Muscle layer of duodenum (tissue), 2 donors: Measurements from ENCODE around the gene KMT2A.

Source experiments
- H3K27ac ChIP-seq: one replicate; pipeline ENCODE4 v1.7.0; 2013; ENCODE audit warnings: mild to moderate bottlenecking, low read length
- H3K27me3 ChIP-seq: one replicate; pipeline ENCODE4 v1.7.0; 2013; ENCODE audit warnings: low read depth, mild to moderate bottlenecking, control low read depth, low read length
- H3K36me3 ChIP-seq, 2 donors: one replicate each; pipeline ENCODE4 v1.7.0; 2013; ENCODE audit warnings: low read length in 2 of 2, control low read depth in 1 of 2, mild to moderate bottlenecking in 1 of 2; ENCODE audit not compliant: insufficient read depth in 2 of 2, control insufficient read depth in 1 of 2
- H3K4me1 ChIP-seq, 2 donors: one replicate each; pipeline ENCODE4 v1.7.0; 2013; ENCODE audit warnings: low read length in 2 of 2, mild to moderate bottlenecking in 2 of 2, control low read depth in 1 of 2, moderate library complexity in 1 of 2; ENCODE audit not compliant: insufficient read depth in 2 of 2, control insufficient read depth in 1 of 2
- H3K4me3 ChIP-seq, 2 donors: one replicate each; pipeline ENCODE4 v1.7.0; 2013; ENCODE audit warnings: low read length in 2 of 2, low read depth in 1 of 2, mild to moderate bottlenecking in 1 of 2
- H3K9me3 ChIP-seq, 2 donors: one replicate each; pipeline ENCODE4 v1.7.0; 2013; ENCODE audit warnings: low read length in 2 of 2, control low read depth in 1 of 2, mild to moderate bottlenecking in 1 of 2; ENCODE audit not compliant: control insufficient read depth in 1 of 2
- donor health status: healthy.

KMT2A gene

GRCh38 chr11:118528511-118528910, 92.2 kb downstream of the KMT2A start:
- no peaks in the 10 kb centered on the region for H3K9me3 ChIP-seq
- no peaks in the 10 kb centered on the region for H3K27me3 ChIP-seq
- H3K27ac ChIP-seq, result no peak overlapping the region
- peaks cover 4 to 13% of the 10 kb centered on the region in 2 donors for H3K36me3 ChIP-seq
- peaks cover 0 to 21% of the 10 kb centered on the region in 2 donors for H3K4me1 ChIP-seq
- H3K4me3 ChIP-seq, result no peak overlapping the region

DNA sequence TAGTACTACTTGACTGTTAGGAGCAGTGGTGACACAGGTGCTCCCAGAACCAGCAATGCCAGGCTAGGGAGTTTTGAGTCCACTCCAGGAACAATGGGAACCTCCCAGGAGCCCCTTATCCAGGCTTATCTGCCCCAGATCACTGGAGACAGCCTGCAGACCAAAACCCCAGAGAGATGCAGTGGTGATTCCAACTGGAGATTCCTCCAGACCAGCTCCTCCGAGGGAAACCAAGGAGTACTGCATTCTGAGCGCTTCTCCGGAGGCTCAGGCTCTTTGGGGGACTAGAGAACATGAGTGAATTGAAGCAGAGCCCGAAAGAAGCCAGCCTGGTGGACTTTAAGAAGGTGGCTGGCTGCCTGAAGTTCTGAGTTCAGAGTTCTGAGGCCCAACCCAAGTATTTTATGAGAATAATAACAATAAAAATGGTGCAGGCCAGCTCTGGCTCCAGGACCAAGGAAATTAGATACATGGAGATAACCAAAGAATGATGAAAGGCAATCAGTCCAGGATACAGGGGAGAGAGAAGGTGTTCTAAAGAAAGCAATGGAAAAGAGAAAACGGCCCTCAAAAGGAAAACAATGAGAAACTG, 93.4 kb downstream of the KMT2A start:
- no peaks in the 10 kb centered on the region for H3K9me3 ChIP-seq
- H3K4me3 ChIP-seq, result peak overlapping the region; percentile 78 to 93
- no peaks in the 10 kb centered on the region for H3K27me3 ChIP-seq
- peak overlapping the region; percentile 39 for H3K27ac ChIP-seq
- peaks cover 4 to 11% of the 10 kb centered on the region in 2 donors for H3K36me3 ChIP-seq
- H3K4me1 ChIP-seq, result peaks cover 0 to 21% of the 10 kb centered on the region in 2 donors

DNA sequence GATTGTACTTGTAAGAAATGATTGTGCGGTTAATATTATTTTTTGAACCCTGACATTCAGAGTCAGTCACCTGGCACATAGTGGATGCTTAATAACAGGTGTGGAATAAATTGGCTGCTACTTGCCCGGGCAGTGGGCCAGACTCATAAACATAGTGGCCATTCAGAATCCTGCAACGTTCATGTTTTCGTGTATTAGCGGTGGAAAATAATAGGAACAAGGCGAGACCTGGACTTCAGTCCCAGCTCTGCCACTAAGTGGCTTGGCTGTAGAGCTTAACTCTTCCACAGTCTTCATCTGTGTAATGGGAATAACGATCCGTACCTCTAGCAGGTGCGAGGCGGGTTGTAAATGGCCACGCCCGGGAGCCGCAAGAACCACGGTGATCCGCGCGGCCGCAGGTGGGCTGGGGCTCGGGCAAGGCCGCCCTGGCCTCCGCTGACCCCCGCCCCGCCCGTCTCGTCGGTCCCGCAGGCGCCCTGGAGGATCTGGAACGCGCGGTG, 93.9 kb downstream of the KMT2A start:
- Histone ChIP-seq H3K27me3 (no peaks in the 10 kb centered on the region), H3K9me3 (no peaks in the 10 kb centered on the region), H3K4me3 (peak overlapping the region; percentile 78 to 93), H3K27ac (peak overlapping the region; percentile 39), H3K36me3 (peaks cover 0 to 17% of the 10 kb centered on the region in 2 donors), H3K4me1 (peaks cover 0 to 21% of the 10 kb centered on the region in 2 donors)

- H3K9me3 ChIP-seq, result no peaks in the 10 kb centered on the region
- peak within 1 kb of the TSS; percentile 78 to 93 for H3K4me3 ChIP-seq
- H3K27ac ChIP-seq, result peak within 1 kb of the TSS; percentile 39
- peaks cover 0 to 20% of the 10 kb centered on the region in 2 donors for H3K36me3 ChIP-seq
- peaks cover 0 to 21% of the 10 kb centered on the region in 2 donors for H3K4me1 ChIP-seq
- H3K27me3 ChIP-seq, result no peaks in the 10 kb centered on the region
Measured at GRCh38 chr11:118530683-118531596, 94.6 kb downstream of the KMT2A start, which contains the start of gene TMEM25. Gene TMEM25 (plus strand): TSS chr11:118531192. CDS start chr11:118531802, 610 bp downstream.

- Histone ChIP-seq H3K4me3 (peak overlapping the region; percentile 78 to 93), H3K36me3 (peaks cover 0 to 20% of the 10 kb centered on the region in 2 donors), H3K4me1 (peaks cover 0 to 21% of the 10 kb centered on the region in 2 donors), H3K27ac (peak overlapping the region; percentile 10), H3K9me3 (no peaks in the 10 kb centered on the region), H3K27me3 (no peaks in the 10 kb centered on the region)
Measured at GRCh38 chr11:118531597-118532084, 95.3 kb downstream of the KMT2A start.

DNA sequence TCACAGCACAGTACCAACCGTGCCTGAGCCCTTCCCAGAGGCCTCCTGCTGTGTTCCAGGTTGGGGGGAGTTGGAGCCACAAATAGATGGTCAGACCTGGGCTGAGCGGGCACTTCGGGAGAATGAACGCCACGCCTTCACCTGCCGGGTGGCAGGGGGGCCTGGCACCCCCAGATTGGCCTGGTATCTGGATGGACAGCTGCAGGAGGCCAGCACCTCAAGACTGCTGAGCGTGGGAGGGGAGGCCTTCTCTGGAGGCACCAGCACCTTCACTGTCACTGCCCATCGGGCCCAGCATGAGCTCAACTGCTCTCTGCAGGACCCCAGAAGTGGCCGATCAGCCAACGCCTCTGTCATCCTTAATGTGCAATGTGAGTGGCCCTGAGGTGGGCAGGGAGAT, 95.8 kb downstream of the KMT2A start:
- Histone ChIP-seq H3K4me3 (peak overlapping the region; percentile 78 to 93), H3K27ac (peak overlapping the region; percentile 10)

DNA sequence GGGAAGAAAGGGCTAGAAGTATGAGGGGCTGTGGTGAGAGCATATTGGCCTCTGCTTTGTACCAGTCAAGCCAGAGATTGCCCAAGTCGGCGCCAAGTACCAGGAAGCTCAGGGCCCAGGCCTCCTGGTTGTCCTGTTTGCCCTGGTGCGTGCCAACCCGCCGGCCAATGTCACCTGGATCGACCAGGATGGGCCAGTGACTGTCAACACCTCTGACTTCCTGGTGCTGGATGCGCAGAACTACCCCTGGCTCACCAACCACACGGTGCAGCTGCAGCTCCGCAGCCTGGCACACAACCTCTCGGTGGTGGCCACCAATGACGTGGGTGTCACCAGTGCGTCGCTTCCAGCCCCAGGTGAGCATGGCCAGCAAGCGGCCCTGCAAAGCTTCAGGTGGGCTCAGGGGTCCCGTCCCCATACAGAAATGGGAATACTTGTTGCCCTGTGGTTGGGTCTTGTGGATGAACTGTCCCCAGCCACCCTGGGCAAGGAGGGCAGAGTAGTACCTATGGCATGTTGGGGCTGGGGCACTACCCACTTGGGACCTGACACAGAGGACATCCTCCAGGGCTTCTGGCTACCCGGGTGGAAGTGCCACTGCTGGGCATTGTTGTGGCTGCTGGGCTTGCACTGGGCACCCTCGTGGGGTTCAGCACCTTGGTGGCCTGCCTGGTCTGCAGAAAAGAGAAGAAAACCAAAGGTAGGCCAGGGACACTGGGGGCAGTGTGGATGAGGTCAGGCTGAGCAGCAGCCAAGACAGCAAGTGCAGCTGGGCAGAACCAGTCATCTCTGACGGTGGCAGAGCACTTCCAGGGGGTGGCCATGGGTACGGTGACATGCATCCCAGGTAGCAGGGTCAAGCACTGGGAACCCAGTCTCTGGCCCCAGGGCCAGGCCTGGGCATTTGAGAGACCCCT, 96.8 kb downstream of the KMT2A start:
- peak overlapping the region; percentile 29 for H3K27ac ChIP-seq
- no peak overlapping the region for H3K4me3 ChIP-seq
- H3K4me1 ChIP-seq, result peaks cover 0 to 21% of the 10 kb centered on the region in 2 donors

More for the DNA sequence above, 95.8 kb downstream of the KMT2A start:
- H3K9me3 ChIP-seq, result no peaks in the 10 kb centered on the region
- H3K4me1 ChIP-seq, result peaks cover 0 to 21% of the 10 kb centered on the region in 2 donors
- peaks cover 0 to 20% of the 10 kb centered on the region in 2 donors for H3K36me3 ChIP-seq
- H3K27me3 ChIP-seq, result no peaks in the 10 kb centered on the region

GRCh38 chr11:118533769-118534729, 97.8 kb downstream of the KMT2A start:
- Histone ChIP-seq H3K27ac (peak overlapping the region; percentile 45), H3K4me1 (peaks cover 0 to 20% of the 10 kb centered on the region in 2 donors), H3K9me3 (no peaks in the 10 kb centered on the region), H3K4me3 (no peak overlapping the region), H3K36me3 (peaks cover 0 to 20% of the 10 kb centered on the region in 2 donors), H3K27me3 (no peaks in the 10 kb centered on the region)

More for the DNA sequence above, 96.8 kb downstream of the KMT2A start:
- Histone ChIP-seq H3K36me3 (peaks cover 0 to 20% of the 10 kb centered on the region in 2 donors), H3K27me3 (no peaks in the 10 kb centered on the region), H3K9me3 (no peaks in the 10 kb centered on the region)

DNA sequence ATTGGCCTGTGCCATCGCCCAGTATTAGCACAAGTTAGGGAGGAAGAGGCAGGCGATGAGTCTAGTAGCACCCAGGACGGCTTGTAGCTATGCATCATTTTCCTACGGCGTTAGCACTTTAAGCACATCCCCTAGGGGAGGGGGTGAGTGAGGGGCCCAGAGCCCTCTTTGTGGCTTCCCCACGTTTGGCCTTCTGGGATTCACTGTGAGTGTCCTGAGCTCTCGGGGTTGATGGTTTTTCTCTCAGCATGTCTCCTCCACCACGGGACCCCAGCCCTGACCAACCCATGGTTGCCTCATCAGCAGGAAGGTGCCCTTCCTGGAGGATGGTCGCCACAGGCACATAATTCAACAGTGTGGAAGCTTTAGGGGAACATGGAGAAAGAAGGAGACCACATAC, 99.0 kb downstream of the KMT2A start:
- Histone ChIP-seq H3K4me3 (no peak overlapping the region), H3K4me1 (peaks cover 0 to 8% of the 10 kb centered on the region in 2 donors), H3K36me3 (peaks cover 0 to 20% of the 10 kb centered on the region in 2 donors), H3K9me3 (no peaks in the 10 kb centered on the region), H3K27ac (no peak overlapping the region), H3K27me3 (no peaks in the 10 kb centered on the region)

- Histone ChIP-seq H3K27me3 (no peaks in the 10 kb centered on the region), H3K9me3 (no peaks in the 10 kb centered on the region), H3K4me3 (no peak overlapping the region), H3K36me3 (peaks cover 0 to 23% of the 10 kb centered on the region in 2 donors), H3K4me1 (peaks cover 0 to 6% of the 10 kb centered on the region in 2 donors), H3K27ac (no peak overlapping the region)
Measured at GRCh38 chr11:118536726-118537125, 100.4 kb downstream of the KMT2A start.
